ENCODE measurements around the gene WDR48. TPM values are rescaled to one million over a fixed set of nuclear protein-coding genes. Genes with fewer than 3 reads are reported as not detected.

WDR48 gene
- total and polyA plus RNA-seq, 2 experiments from 2014 or later: 27.2 to 54.3 TPM

GRCh38 chr3:39132096-39133092 lies 80.6 kb downstream of the WDR48 start:
- DNase-seq (ENCODE audit: low spot score): no peak
- Histone ChIP-seq H3K4me1 (ENCODE audit: insufficient read depth) (no peaks in the 10 kb centered on the region), H3K9me2 (ENCODE audit: insufficient read depth) (no peaks in the 10 kb centered on the region), H3K36me3 (ENCODE audit: insufficient read depth) (no peaks in the 10 kb centered on the region), H4K20me1 (replicated peaks; ENCODE audit: insufficient read depth) (no peaks in the 10 kb centered on the region), H2AFZ (no peak overlapping the region), H3K4me3 (no peak overlapping the region), H3F3A (replicated peaks; ENCODE audit: low read depth) (no peaks in the 10 kb centered on the region), H3K27ac (ENCODE audit: low read depth) (no peak overlapping the region), H3K4me2 (no peak overlapping the region), H3K27me3 (ENCODE audit: insufficient read depth) (no peaks in the 10 kb centered on the region), H3K79me2 (replicated peaks; ENCODE audit: insufficient read depth) (no peaks in the 10 kb centered on the region)
- Mint-ChIP-seq H3K27ac (no peak overlapping the region), H3K27me3 (ENCODE audit: insufficient read depth, low read depth, poor library complexity) (peaks cover 5% of the 10 kb centered on the region), H3K36me3 (ENCODE audit: low read depth) (no peaks in the 10 kb centered on the region), H3K4me3 (no peak overlapping the region), H3K9me3 (no peaks in the 10 kb centered on the region), H3K4me1 (peaks cover under 1% of the 10 kb centered on the region; the same call in 2 of the 3 replicates)
- no peak for TF ChIP-seq NANOG (IDR thresholded peaks at IDR 0.05; ENCODE audit: borderline replicate concordance)
- no peak for TF ChIP-seq REST (IDR thresholded peaks at IDR 0.05; ENCODE audit: unreplicated experiment)
- no peak for TF ChIP-seq ZNF114 (CRISPR knock-in tag; IDR thresholded peaks at IDR 0.05)
- no peak for TF ChIP-seq STAT1 (IDR thresholded peaks at IDR 0.05; ENCODE audit: unreplicated experiment)
- ATAC-seq: no peak

GRCh38 chr3:39133093-39133490 lies 81.3 kb downstream of the WDR48 start:
- DNase-seq (ENCODE audit: low spot score) (no peak), ATAC-seq (no peak)
- Mint-ChIP-seq H3K36me3 (ENCODE audit: low read depth) (no peaks in the 10 kb centered on the region), H3K4me1 (no peaks in the 10 kb centered on the region), H3K27me3 (ENCODE audit: insufficient read depth, low read depth, poor library complexity) (peaks cover 5% of the 10 kb centered on the region), H3K27ac (no peak overlapping the region), H3K9me3 (no peaks in the 10 kb centered on the region), H3K4me3 (no peak overlapping the region)
- H3K27ac ChIP-seq (ENCODE audit: low read depth): no peak overlapping the region
- no peak overlapping the region for H2AFZ ChIP-seq
- H4K20me1 ChIP-seq (replicated peaks; ENCODE audit: insufficient read depth): no peaks in the 10 kb centered on the region
- no peaks in the 10 kb centered on the region for H3K36me3 ChIP-seq (ENCODE audit: insufficient read depth)
- H3K79me2 ChIP-seq (replicated peaks; ENCODE audit: insufficient read depth): no peaks in the 10 kb centered on the region
- no peak overlapping the region for H3K4me2 ChIP-seq
- no peak overlapping the region for H3K4me3 ChIP-seq
- no peaks in the 10 kb centered on the region for H3K9me2 ChIP-seq (ENCODE audit: insufficient read depth)
- H3K27me3 ChIP-seq (ENCODE audit: insufficient read depth): no peaks in the 10 kb centered on the region
- no peaks in the 10 kb centered on the region for H3K4me1 ChIP-seq (ENCODE audit: insufficient read depth)
- no peaks in the 10 kb centered on the region for H3F3A ChIP-seq (replicated peaks; ENCODE audit: low read depth)
- TF ChIP-seq CTCF (conservative IDR thresholded peaks at IDR 0.05; ENCODE audit: low read depth in 2 of 2) (no peak), ZNF331 (CRISPR knock-in tag; IDR thresholded peaks at IDR 0.05; ENCODE audit: low read depth) (no peak), POLR2AphosphoS5 (IDR thresholded peaks at IDR 0.05; ENCODE audit: low read depth) (no peak), ETS1 (IDR thresholded peaks at IDR 0.05) (no peak)

All from GM23338 (cell line).